Right lobe of liver (tissue), 4 donors: ENCODE results near the gene CPNE7.

Experiments
- POLR2A ChIP-seq: fragments of 450-650 bp; IDR thresholded peaks from one replicate; pipeline ENCODE4 v1.6.1; 2017; ENCODE audit warnings: antibody characterized with exemption, mild to moderate bottlenecking
- TF ChIP-seq, protein P1 (sequence below), 4 donors: fragments of 200-600 bp in 3 of 4; fragments of 450-650 bp in 1 of 4; IDR thresholded peaks; one replicate each; pipeline versions ENCODE4 v1.5.1 to v1.8.0; 2016 to 2022; ENCODE audit warnings: antibody characterized with exemption in 4 of 4, mild to moderate bottlenecking in 2 of 4
- donor health status: DM: no; HTN: no; CAD: no.
- donor health status: DM: no; HTN: no; CAD: no.
- donor health status: DM: no; HTN: yes; CAD: no.

DNA sequence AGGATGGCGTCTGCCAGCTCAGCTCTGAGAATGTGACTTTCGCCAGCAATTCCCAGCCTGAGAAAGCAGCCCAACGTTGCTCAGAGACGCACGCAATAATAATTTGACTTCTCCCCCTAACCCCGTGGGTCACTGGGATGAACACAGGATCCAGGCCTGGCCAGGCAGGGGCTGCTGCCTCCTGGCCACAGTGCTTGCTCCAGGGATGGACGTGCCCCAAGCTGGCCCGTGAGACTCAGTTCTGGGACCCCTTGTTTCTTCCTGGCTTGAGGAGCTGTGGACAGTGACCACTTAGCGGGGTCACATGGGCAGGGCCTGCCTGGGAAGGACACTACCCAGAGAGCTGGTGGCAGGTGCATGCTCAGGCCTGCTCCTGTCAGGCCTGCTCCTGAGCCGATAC lies 24.3 kb downstream of the CPNE7 start:
- TF ChIP-seq, protein P1, sequence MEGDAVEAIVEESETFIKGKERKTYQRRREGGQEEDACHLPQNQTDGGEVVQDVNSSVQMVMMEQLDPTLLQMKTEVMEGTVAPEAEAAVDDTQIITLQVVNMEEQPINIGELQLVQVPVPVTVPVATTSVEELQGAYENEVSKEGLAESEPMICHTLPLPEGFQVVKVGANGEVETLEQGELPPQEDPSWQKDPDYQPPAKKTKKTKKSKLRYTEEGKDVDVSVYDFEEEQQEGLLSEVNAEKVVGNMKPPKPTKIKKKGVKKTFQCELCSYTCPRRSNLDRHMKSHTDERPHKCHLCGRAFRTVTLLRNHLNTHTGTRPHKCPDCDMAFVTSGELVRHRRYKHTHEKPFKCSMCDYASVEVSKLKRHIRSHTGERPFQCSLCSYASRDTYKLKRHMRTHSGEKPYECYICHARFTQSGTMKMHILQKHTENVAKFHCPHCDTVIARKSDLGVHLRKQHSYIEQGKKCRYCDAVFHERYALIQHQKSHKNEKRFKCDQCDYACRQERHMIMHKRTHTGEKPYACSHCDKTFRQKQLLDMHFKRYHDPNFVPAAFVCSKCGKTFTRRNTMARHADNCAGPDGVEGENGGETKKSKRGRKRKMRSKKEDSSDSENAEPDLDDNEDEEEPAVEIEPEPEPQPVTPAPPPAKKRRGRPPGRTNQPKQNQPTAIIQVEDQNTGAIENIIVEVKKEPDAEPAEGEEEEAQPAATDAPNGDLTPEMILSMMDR (IDR thresholded peaks at IDR 0.05), result no peak
- no peak for TF ChIP-seq POLR2A
